HCT116 (cell line): ENCODE data around the gene EVA1A. TPM values are rescaled to one million over a fixed set of nuclear protein-coding genes. Genes with fewer than 3 reads are reported as not detected.

Source experiments
- ATAC-seq: fragments of 200-7000 bp; cut with Tn5 transposase; 2 replicates; pipeline ENCODE4 v1.9.1; 2020; ENCODE audit warnings: mild to moderate bottlenecking, moderate library complexity
- BruUV-seq: library from RNA; stranded (reverse); fragments of 400-500 nt; replicated peaks from 2 replicates; lab custom pipeline; 2021; lab: Mats Ljungman, UMichigan
- CTCF ChIA-PET: fragments of 300-600 bp; sonication (Branson Sonifier 250); formaldehyde crosslinking; loops from one replicate; lab custom pipeline; 2021; ENCODE audit warnings: antibody characterized with exemption; lab: Charles Lee
- POLR2A ChIA-PET: fragments of 300-600, 350-600 bp; sonication (Branson Sonifier 250); formaldehyde crosslinking; loops from one replicate; lab custom pipeline; 2021; ENCODE audit warnings: antibody characterized with exemption; lab: Charles Lee
- RAD21 ChIA-PET, 2 experiments: fragments of 300-600 bp; sonication (Branson Sonifier 250); formaldehyde crosslinking; loops; one replicate each; lab custom pipeline; 2023; ENCODE audit warnings: low total read pairs in 2 of 2; ENCODE audit not compliant: uncharacterized antibody in 2 of 2, unreplicated experiment in 2 of 2, low non-redundant PET in 1 of 2; lab: Charles Lee
- DNase-seq: peaks from one replicate; pipeline ENCODE4 v3.0.0-alpha.2; 2010; ENCODE audit warnings: low read depth, low spot score
- H2AFZ ChIP-seq: fragments of 200-600 bp; shearing (Covaris generic), sonication (generic); 2 replicates; pipeline ENCODE4 v1.6.1; 2017; ENCODE audit warnings: low read depth, mixed run types, mixed read lengths, antibody characterized with exemption, low read length; ENCODE audit not compliant: poor library complexity, severe bottlenecking
- H3K27ac ChIP-seq: 2 replicates; pipeline ENCODE4 v1.5.1; 2012; ENCODE audit warnings: low read depth, low read length
- H3K27me3 ChIP-seq: fragments of 200-600 bp; sonication (generic); 2 replicates; pipeline ENCODE4 v1.6.1; 2016; ENCODE audit warnings: mixed run types, low read length, mixed read lengths; ENCODE audit not compliant: insufficient read depth
- H3K36me3 ChIP-seq, 2 experiments: fragments of 200-500 bp in 1 of 2; fragments of 200-600 bp in 1 of 2; sonication (Bioruptor generic) in 1 of 2; sonication (generic) in 1 of 2; 2 replicates each; pipeline versions ENCODE4 v1.5.1 to v1.6.1; 2014 to 2016; ENCODE audit warnings: low read length in 2 of 2, inconsistent platforms in 1 of 2, mixed read lengths in 1 of 2, mixed run types in 1 of 2; ENCODE audit not compliant: insufficient read depth in 2 of 2, control insufficient read depth in 1 of 2
- H3K4me1 ChIP-seq, 2 experiments: fragments of 200-600 bp in 1 of 2; sonication (generic) in 1 of 2; 2 replicates each; pipeline versions ENCODE4 v1.5.1 to v1.6.1; 2012 to 2017; ENCODE audit warnings: low read length in 2 of 2, inconsistent platforms in 1 of 2, mild to moderate bottlenecking in 1 of 2, mixed read lengths in 1 of 2, mixed run types in 1 of 2, moderate library complexity in 1 of 2; ENCODE audit not compliant: insufficient read depth in 2 of 2, control insufficient read depth in 1 of 2
- H3K4me2 ChIP-seq: fragments of 200-600 bp; sonication (generic); 2 replicates; pipeline ENCODE4 v1.6.1; 2017; ENCODE audit warnings: mixed run types, low read length, mixed read lengths
- H3K4me3 ChIP-seq, 2 experiments: fragments of 200-600 bp in 1 of 2; sonication (generic) in 1 of 2; replicated peaks in 1 of 2; 2 replicates each; pipeline ENCODE4 v1.5.1; 2011 to 2016; ENCODE audit warnings: low read length in 2 of 2, control low read depth in 1 of 2, low read depth in 1 of 2, mild to moderate bottlenecking in 1 of 2, mixed read lengths in 1 of 2, mixed run types in 1 of 2
- H3K79me2 ChIP-seq: fragments of 200-600 bp; sonication (generic); 2 replicates; pipeline ENCODE4 v1.6.1; 2017; ENCODE audit warnings: mild to moderate bottlenecking, mixed run types, low read length, moderate library complexity, mixed read lengths; ENCODE audit not compliant: insufficient read depth
- H3K9ac ChIP-seq: fragments of 200-600 bp; sonication (generic); 2 replicates; pipeline ENCODE4 v1.6.1; 2016; ENCODE audit warnings: low read length, mixed read lengths
- H3K9me2 ChIP-seq: fragments of 200-600 bp; sonication (generic), shearing (Covaris generic); 2 replicates; pipeline ENCODE4 v1.6.1; 2017; ENCODE audit warnings: mixed run types, mild to moderate bottlenecking, moderate library complexity; ENCODE audit not compliant: insufficient read depth
- H3K9me3 ChIP-seq, 2 experiments: fragments of 200-500 bp in 1 of 2; fragments of 200-600 bp in 1 of 2; sonication (Bioruptor generic) in 1 of 2; sonication (generic) in 1 of 2; 2 replicates each; pipeline ENCODE4 v1.6.1; 2014 to 2017; ENCODE audit warnings: low read length in 2 of 2, mixed read lengths in 2 of 2, inconsistent platforms in 1 of 2, low read depth in 1 of 2, mild to moderate bottlenecking in 1 of 2, mixed run types in 1 of 2, moderate library complexity in 1 of 2; ENCODE audit not compliant: control insufficient read depth in 1 of 2, insufficient read depth in 1 of 2
- H4K20me1 ChIP-seq: fragments of 200-600 bp; sonication (generic), shearing (Covaris generic); 2 replicates; pipeline ENCODE4 v1.6.1; 2017; ENCODE audit warnings: mixed run types, mild to moderate bottlenecking, moderate library complexity; ENCODE audit not compliant: insufficient read depth
- CBX3 ChIP-seq: IDR thresholded peaks from 2 replicates; pipeline ENCODE4 v1.6.1; 2012; ENCODE audit warnings: low read depth
- CTCF ChIP-seq, 3 experiments: fragments of 200-600 bp in 1 of 3; sonication (generic) in 1 of 3; IDR thresholded peaks in 2 of 3; conservative IDR thresholded peaks in 1 of 3; 2 replicates each; pipeline ENCODE4 v1.5.1; 2012 to 2017; ENCODE audit warnings: low read depth in 2 of 3, low read length in 2 of 3, antibody characterized with exemption in 1 of 3, borderline replicate concordance in 1 of 3, control low read depth in 1 of 3, mild to moderate bottlenecking in 1 of 3, mixed read lengths in 1 of 3, mixed run types in 1 of 3, moderate library complexity in 1 of 3; ENCODE audit not compliant: insufficient read depth in 1 of 3
- EGR1 ChIP-seq: IDR thresholded peaks from 2 replicates; pipeline ENCODE4 v1.6.1; 2012; ENCODE audit warnings: low read depth
- FOSL1 ChIP-seq: IDR thresholded peaks from 2 replicates; pipeline ENCODE4 v1.6.1; 2012; ENCODE audit warnings: low read depth
- JUND ChIP-seq: IDR thresholded peaks from 2 replicates; pipeline ENCODE4 v1.6.1; 2012
- SRF ChIP-seq: IDR thresholded peaks from 2 replicates; pipeline ENCODE4 v1.6.1; 2012; ENCODE audit warnings: low read depth
- YY1 ChIP-seq: IDR thresholded peaks from 2 replicates; pipeline ENCODE4 v1.6.1; 2011; ENCODE audit warnings: low read length, low read depth, moderate library complexity, mild to moderate bottlenecking; ENCODE audit not compliant: insufficient replicate concordance; ENCODE audit errors: extremely low read depth
- ZBTB33 ChIP-seq: IDR thresholded peaks from 2 replicates; pipeline ENCODE4 v1.6.1; 2011; ENCODE audit warnings: mild to moderate bottlenecking, low read length, moderate library complexity; ENCODE audit not compliant: insufficient replicate concordance; ENCODE audit errors: extremely low read depth
- ZFX ChIP-seq: fragments of 450-650 bp; IDR thresholded peaks from 2 replicates; pipeline ENCODE4 v1.6.1; 2017
- intact Hi-C: fragments of 100-400 bp; cut with micrococcal nuclease; formaldehyde crosslinking; loops from 2 replicates; pipeline ENCODE4 v1.10.0; 2022
- total RNA-seq: library from RNA; stranded (reverse); gene quantifications from one replicate; pipeline ENCODE4 v1.2.1, GENCODE V29; 2021; ENCODE audit not compliant: unreplicated experiment

The EVA1A gene
- total RNA-seq, 1 experiment from 2014 or later: 2.8 TPM

GRCh38 chr2:75609334-75609689 lies 48.6 kb upstream of the EVA1A start:
- no peak overlapping the region for H2AFZ ChIP-seq
- H3K36me3 ChIP-seq: no peaks in the 10 kb centered on the region
- BruUV-seq: no TSS peak
- TF ChIP-seq CBX3 (no peak), YY1 (no peak), JUND (no peak), EGR1 (no peak), ZBTB33 (no peak), ZFX (no peak), CTCF (IDR thresholded peaks at IDR 0.05 in 2 of 3, conservative IDR thresholded peaks at IDR 0.05 in 1 of 3; ENCODE audit: borderline replicate concordance in 1 of 3, insufficient read depth in 1 of 3, low read depth in 2 of 3, low read length in 2 of 3) (peak in 1 of 3 experiments; percentile 22; a peak in 1 of 6 replicates), SRF (no peak), FOSL1 (no peak)
- ChIA-PET CTCF (interaction anchor here (1.1 to 1.9 kb wide), 4 partner anchors 10 to 144 kb away, joined by 3 to 13 read pairs (median 5); no protein-coding TSS in a partner anchor), RAD21 (no interaction called here), POLR2A (no interaction called here)
- no peak overlapping the region for H3K27ac ChIP-seq
- H3K4me1 ChIP-seq: peaks cover 5 to 10% of the 10 kb centered on the region in 2 experiments
- H3K9ac ChIP-seq: no peak overlapping the region
- no peaks in the 10 kb centered on the region for H3K9me2 ChIP-seq
- no peaks in the 10 kb centered on the region for H3K9me3 ChIP-seq
- intact Hi-C loops: loop anchor here (1.0 to 10.0 kb wide), 3 partner anchors 145 to 687 kb away; no protein-coding TSS in a partner anchor
- ATAC-seq (peak; percentile 13; the same call in 1 of the 2 replicates), DNase-seq (no peak)
- no peaks in the 10 kb centered on the region for H3K79me2 ChIP-seq
- no peaks in the 10 kb centered on the region for H4K20me1 ChIP-seq
- peaks cover 17% of the 10 kb centered on the region; the same call in 1 of the 2 replicates for H3K27me3 ChIP-seq
- H3K4me2 ChIP-seq: peak overlapping the region; percentile 66
- no peak overlapping the region for H3K4me3 ChIP-seq
